AG09319 (cell line): ENCODE data around the gene NT5M.
"Not testable (repeated sequence)": the region's sequence is repeated elsewhere in the genome, so short reads cannot be mapped to it uniquely, and the experiment has no call there.

Source experiments
- DNase-seq: peaks from one replicate; pipeline ENCODE4 v3.0.0-alpha.2; 2010; ENCODE audit warnings: low read depth; ENCODE audit errors: extremely low read depth
- TF ChIP-seq, protein P1 (sequence below): IDR thresholded peaks from 2 replicates; pipeline ENCODE4 v1.5.1; 2011; ENCODE audit warnings: low read depth, mild to moderate bottlenecking, inconsistent platforms, low read length, moderate library complexity

The NT5M gene

DNA sequence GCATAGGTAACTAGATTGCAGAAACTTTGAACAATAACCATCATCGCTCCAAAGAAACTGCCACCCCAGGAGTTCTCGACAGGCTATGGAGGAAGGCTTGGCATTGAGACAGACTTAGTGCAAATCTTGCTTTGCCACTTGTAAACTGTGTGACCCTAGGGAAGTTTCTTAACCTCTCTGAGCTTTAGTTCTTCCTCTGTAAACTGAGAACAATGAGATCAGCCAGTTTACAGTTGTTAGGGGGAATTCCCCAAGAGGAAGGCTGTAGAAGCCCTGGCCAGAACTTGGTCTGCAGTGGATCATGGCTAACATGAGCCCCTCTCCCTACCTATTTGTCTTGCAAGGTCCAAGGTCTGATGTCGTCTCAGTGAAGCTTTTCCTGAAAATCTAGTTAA, 78.9 kb downstream of the NT5M start:
- DNase-seq: no peak
- TF ChIP-seq, protein P1, sequence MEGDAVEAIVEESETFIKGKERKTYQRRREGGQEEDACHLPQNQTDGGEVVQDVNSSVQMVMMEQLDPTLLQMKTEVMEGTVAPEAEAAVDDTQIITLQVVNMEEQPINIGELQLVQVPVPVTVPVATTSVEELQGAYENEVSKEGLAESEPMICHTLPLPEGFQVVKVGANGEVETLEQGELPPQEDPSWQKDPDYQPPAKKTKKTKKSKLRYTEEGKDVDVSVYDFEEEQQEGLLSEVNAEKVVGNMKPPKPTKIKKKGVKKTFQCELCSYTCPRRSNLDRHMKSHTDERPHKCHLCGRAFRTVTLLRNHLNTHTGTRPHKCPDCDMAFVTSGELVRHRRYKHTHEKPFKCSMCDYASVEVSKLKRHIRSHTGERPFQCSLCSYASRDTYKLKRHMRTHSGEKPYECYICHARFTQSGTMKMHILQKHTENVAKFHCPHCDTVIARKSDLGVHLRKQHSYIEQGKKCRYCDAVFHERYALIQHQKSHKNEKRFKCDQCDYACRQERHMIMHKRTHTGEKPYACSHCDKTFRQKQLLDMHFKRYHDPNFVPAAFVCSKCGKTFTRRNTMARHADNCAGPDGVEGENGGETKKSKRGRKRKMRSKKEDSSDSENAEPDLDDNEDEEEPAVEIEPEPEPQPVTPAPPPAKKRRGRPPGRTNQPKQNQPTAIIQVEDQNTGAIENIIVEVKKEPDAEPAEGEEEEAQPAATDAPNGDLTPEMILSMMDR: no peak

DNA sequence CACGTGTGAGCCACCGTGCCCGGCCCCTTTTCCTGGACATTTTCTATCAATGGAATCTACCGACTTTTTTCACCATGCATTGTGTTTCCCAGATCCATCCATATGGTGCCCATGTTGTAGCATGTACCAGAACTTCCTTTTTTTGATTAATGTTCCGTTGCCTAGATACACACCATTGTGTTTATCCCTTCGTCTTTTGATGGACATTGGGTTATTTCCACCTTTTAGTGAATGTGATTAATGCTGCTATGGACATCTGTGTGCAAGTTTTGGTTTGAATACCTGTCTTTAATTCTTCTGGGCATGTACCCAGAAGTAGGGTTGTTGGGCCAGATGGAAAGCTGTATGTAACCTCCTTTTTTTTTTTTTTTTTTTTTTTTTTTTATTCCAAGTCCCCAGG, 79.8 kb downstream of the NT5M start:
- TF ChIP-seq, protein P1: no peak
- no peak for DNase-seq

DNA sequence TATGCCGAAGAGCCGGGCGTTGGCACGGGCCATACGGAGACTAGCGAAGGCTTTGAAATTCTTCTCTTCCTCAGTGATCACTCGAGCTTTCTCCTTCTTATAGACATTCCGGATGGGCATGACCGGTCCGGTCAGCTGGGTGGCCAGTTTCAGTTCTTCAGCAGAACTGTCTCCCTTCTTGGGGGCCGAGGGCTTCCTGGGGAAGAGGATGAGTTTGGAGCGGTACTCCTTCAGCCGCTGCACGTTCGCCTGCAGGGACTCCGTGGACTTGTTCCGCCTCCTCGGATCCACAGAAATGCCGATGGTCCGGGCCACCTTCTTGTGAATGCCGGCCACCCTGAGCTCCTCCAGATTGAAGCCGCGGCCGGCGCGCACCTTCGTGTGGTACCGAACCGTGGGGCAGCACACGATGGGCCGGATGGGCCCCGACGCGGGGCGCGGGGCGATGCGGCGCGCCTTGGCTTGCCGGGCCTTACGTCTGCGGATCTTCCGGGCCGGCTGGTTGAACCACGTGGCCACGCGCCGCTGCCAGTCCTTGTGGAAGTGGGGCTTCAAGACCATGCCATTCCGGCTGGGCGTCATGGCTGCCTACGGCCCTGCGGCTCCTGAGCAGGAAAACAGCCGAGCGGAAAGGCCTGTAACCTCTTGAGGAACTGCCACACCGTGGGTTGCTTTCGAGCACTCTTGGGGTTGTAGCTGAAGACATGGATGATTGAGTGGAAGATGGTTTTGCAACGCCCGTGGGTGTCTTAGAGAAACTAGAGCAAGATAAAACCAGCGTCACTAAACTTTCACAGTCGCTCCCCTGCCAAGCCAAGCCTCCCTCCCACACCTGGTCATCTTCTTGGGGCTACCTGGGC, 80.5 kb downstream of the NT5M start:
- not testable (repeated sequence) for DNase-seq

DNA sequence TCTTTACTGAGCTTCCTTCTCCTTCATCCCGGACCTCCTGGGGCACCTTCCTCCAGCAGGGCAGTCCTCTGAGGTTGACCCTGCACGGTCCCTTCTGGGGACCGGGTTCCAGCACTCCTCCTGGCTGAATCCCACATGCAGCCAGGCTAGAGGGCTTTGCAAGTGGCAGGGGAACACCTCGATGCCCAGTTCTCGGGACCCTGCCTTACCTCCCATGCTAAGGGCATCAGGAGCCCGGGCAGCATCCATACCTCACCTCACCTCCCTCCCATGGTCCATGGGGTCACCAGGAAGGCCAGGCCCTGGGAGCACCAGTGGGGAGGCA, 81.1 kb downstream of the NT5M start:
- no peak for DNase-seq
- TF ChIP-seq, protein P1: no peak

DNA sequence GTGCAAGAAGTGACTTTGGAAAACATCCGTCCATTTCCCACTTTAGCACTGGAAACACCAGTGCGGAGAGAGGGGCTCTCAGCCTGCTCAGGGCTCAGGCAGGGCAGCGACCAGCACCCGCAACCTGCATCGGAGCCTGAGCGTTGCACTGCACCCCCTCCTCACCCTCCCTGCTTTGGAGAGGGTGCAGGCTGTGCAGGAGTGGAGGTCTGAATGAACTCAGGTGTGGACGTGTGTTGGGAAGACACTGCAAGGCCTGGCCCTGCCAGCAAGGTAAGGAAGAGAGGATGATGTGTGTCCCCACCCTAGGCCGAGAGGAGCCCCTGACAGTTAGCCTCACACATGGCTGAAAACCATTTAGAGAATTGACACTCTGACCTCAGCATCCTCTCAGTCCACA, 81.8 kb downstream of the NT5M start:
- TF ChIP-seq, protein P1: no peak
- DNase-seq: no peak

DNA sequence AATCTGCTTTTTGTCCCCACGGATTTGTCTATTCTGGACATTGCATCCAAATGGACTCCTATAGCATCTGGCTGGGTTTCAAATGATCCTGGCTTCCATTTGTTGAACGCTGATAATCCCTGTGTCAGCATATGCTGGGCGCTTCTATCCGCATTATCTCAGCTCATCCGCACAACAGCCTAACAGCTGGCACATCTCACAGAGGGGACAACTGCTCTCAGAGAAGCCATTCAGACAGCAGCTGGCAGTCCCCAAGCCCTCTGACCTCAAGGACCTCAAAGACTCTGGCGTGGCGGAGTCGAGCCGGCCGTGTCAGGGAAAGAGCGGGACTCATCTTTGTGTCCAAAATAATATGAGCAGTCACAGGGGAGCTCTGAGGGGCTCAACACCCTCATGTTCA, 82.3 kb downstream of the NT5M start:
- TF ChIP-seq, protein P1: no peak
- no peak for DNase-seq

GRCh38 chr17:17386094-17386800, 83.1 kb downstream of the NT5M start:
- no peak for DNase-seq
- TF ChIP-seq, protein P1: no peak

DNA sequence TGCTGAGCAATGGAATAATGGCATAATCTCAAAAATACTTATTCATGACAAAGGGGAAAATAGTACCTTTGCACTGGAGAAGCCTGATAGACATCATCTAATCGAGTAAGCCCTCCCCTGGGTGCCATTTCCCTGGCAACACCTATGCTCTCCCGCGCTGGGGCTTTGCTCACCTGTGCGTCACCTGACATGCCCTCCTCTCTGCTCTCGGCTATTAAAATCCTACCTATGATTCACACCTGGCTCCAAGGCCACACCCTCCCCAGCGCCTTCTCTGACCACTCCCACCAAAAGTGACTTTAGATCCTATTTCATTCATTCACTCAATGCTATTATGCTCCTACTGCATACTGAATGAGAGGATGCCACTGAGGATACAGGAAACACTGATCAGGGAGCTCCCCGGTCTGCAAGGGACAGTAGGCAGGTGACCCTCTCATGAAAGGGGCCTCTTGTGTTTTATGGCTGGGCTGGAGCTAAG, 83.9 kb downstream of the NT5M start:
- TF ChIP-seq, protein P1: no peak
- no peak for DNase-seq
